Measurements from ENCODE around the gene ACOT12.
"Not testable (repeated sequence)": the region's sequence is repeated elsewhere in the genome, so short reads cannot be mapped to it uniquely, and the experiment has no call there.

ACOT12 gene

GRCh38 chr5:81393783-81394718 is at the start of gene ACOT12:
Gene ACOT12 (minus strand): TSS chr5:81394134. CDS start chr5:81394114, 20 bp downstream.
- DNase-seq = peak; percentile 19 to 26

GRCh38 chr5:81435023-81435422 is 41.1 kb upstream of the ACOT12 start:
- no peak for DNase-seq

- DNase-seq = no peak
Observed at GRCh38 chr5:81429985-81430384, 36.1 kb upstream of the ACOT12 start.

GRCh38 chr5:81429363-81429762 is 35.4 kb upstream of the ACOT12 start:
- no peak for DNase-seq

GRCh38 chr5:81428861-81429260 is 34.9 kb upstream of the ACOT12 start:
- no peak for DNase-seq

GRCh38 chr5:81428446-81428845 is 34.5 kb upstream of the ACOT12 start:
- no peak for DNase-seq

GRCh38 chr5:81427566-81427965 is 33.6 kb upstream of the ACOT12 start:
- DNase-seq = no peak

- no peak for DNase-seq
Observed at GRCh38 chr5:81426359-81427030, 32.6 kb upstream of the ACOT12 start.

- no peak for DNase-seq
Observed at GRCh38 chr5:81425569-81425968, 31.6 kb upstream of the ACOT12 start.

GRCh38 chr5:81424728-81425127 is 30.8 kb upstream of the ACOT12 start:
- DNase-seq = no peak

- no peak for DNase-seq
Observed at GRCh38 chr5:81422671-81423070, 28.7 kb upstream of the ACOT12 start.

GRCh38 chr5:81420039-81420667 is 26.2 kb upstream of the ACOT12 start:
- DNase-seq = no peak

- no peak for DNase-seq
Observed at GRCh38 chr5:81418606-81419005, 24.7 kb upstream of the ACOT12 start.

- no peak for DNase-seq
Observed at GRCh38 chr5:81417052-81417451, 23.1 kb upstream of the ACOT12 start.

GRCh38 chr5:81409896-81410295 is 16.0 kb upstream of the ACOT12 start:
- no peak for DNase-seq

GRCh38 chr5:81409361-81409760 is 15.4 kb upstream of the ACOT12 start:
- DNase-seq = no peak

- DNase-seq = no peak
Observed at GRCh38 chr5:81408496-81408895, 14.6 kb upstream of the ACOT12 start.

GRCh38 chr5:81407811-81408210 is 13.9 kb upstream of the ACOT12 start:
- not testable (repeated sequence) for DNase-seq

GRCh38 chr5:81405126-81405891 is 11.4 kb upstream of the ACOT12 start:
- DNase-seq = no peak

- no peak for DNase-seq
Observed at GRCh38 chr5:81402192-81402930, 8.4 kb upstream of the ACOT12 start.

GRCh38 chr5:81401266-81401665 is 7.3 kb upstream of the ACOT12 start:
- DNase-seq = no peak

GRCh38 chr5:81400375-81400774 is 6.4 kb upstream of the ACOT12 start:
- DNase-seq = no peak
